Right renal pelvis (tissue), 4 donors: ENCODE measurements around the gene RAD54L2. TPM values are rescaled to one million over a fixed set of nuclear protein-coding genes. Genes with fewer than 3 reads are reported as not detected.
"Not testable (repeated sequence)": the region's sequence is repeated elsewhere in the genome, so short reads cannot be mapped to it uniquely, and the experiment has no call there.

Experiments
- DNase-seq, 4 donors: peaks; one replicate each; pipeline ENCODE4 v3.0.0-alpha.2; 2013; ENCODE audit warnings: low read depth in 4 of 4, low spot score in 3 of 4, missing footprints in 1 of 4
- polyA plus RNA-seq, 4 donors: library from polyadenylated mRNA; unstranded; fragments of 120-200 nt; gene quantifications; one replicate each; pipeline ENCODE4 v1.2.1, GENCODE V29; 2013; ENCODE audit not compliant: insufficient read length in 4 of 4

The RAD54L2 gene
- polyA plus RNA-seq, 4 donors, result 13.7 to 15.3 (median 14.6) TPM

- DNase-seq, result peak in 2 of 4 donors; percentile 7 to 12
Observed at GRCh38 chr3:51538115-51538458, 432 bp upstream of the RAD54L2 start.

GRCh38 chr3:51539291-51539941, 897 bp downstream of the RAD54L2 start:
- DNase-seq, result peak in 2 of 4 donors; percentile 7

DNA sequence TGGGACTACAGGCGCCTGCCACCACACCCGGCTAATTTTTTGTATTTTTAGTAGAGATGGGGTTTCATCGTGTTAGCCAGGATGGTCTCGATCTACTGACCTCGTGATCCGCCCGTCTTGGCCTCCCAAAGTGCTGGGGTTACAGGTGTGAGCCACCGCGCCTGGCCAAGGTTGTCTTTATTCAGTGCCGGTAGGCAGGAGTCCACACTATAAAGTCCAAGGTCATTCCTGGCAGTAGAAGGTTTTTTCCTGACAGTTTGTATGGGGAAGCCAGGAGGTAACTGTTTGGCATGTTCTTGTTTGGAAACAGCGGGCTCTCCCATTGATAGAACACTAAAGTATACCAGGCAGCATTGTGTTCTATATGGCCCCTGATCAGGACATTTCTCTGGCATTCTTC, 4.1 kb downstream of the RAD54L2 start:
- DNase-seq, result not testable (repeated sequence)

GRCh38 chr3:51544011-51544775, 5.7 kb downstream of the RAD54L2 start:
- no peak for DNase-seq

GRCh38 chr3:51547274-51547673, 8.8 kb downstream of the RAD54L2 start:
- no peak for DNase-seq

DNA sequence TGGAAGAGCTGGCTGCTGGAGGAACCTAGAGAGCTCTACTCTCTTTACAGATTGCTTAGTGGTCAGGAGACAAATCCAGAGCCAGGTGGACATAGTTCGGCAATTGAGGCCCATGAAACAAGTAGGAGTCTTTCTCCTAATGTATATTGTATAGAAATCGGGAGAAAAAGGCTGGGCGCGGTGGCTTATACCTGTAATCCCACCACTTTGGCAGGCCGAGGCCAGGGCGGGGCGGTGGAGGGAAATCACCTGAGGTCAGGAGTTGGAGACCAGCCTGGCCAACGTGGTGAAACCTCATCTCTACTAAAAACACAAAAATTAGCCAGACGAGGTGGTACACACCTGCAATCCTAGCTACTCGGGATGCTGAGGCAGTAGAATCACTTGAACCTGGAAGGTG, 10.8 kb downstream of the RAD54L2 start:
- DNase-seq, result no peak

GRCh38 chr3:51550080-51550819, 11.7 kb downstream of the RAD54L2 start:
- DNase-seq, result no peak

GRCh38 chr3:51557993-51558392, 19.5 kb downstream of the RAD54L2 start:
- no peak for DNase-seq

DNA sequence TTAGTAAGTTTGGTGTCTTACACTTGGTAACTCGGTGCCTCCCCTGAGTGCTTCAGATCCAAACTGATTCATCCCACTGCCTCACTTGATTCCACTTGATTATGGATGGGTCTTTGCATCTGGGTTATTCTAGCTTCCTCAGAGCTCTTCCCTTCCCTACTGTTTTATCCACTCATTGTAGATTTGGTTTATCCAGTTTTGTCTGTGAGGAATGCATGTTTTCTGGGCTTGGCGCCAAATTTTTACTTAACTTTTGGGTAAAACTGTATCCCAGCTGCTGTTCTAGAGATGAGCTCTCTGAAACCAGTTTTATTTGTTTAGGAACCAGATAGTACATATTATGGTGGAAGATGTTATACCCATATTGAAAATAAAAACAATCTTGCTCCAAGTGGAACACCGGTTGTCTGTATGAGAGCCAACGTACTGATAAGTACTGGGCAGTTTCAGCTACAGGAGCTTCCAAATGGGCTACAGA, 20.9 kb downstream of the RAD54L2 start:
- DNase-seq, result peak in 2 of 4 donors; percentile 12 to 38

GRCh38 chr3:51559961-51560360, 21.4 kb downstream of the RAD54L2 start:
- no peak for DNase-seq

GRCh38 chr3:51562403-51562802, 23.9 kb downstream of the RAD54L2 start:
- DNase-seq, result not testable (repeated sequence)

DNA sequence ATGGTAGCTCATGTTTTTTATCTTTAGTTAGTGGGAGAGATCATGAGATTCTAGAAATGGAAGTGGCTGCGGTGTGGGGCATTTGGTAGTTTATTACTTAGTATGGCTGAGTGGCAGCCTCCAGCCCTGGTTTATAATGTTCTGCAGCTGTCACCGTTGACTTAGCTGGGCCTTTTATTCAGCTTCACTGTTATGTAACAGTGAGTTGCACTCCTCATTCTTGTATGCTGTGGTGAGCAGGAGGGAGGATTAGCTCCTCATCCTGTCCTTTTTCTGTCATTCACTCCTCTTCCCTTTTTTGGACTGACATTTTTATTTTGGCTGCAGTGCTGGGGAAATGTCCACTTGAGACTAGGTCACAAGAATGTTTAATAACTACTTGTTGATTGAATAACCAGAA, 29.5 kb downstream of the RAD54L2 start:
- no peak for DNase-seq

- no peak for DNase-seq
Observed at GRCh38 chr3:51568996-51569395, 30.5 kb downstream of the RAD54L2 start.

DNA sequence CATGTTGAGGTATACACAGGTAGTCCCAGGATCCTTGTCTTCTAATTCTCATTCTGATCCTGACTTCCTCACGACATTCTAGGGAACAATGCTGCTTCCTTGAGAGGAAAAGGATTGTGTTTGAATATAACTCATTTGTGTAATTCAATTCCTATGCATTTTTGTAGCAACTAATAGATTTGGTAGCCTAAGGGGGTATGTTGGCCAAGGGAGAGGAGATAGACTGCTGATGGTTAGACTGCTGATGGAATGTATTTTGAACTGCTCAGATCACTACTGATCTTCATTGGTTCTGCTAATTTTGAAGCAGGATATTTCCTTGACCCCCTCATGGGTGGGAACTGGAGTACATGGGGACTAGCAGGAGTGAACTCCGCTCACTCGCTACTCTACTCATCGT, 39.7 kb downstream of the RAD54L2 start:
- DNase-seq, result no peak

DNA sequence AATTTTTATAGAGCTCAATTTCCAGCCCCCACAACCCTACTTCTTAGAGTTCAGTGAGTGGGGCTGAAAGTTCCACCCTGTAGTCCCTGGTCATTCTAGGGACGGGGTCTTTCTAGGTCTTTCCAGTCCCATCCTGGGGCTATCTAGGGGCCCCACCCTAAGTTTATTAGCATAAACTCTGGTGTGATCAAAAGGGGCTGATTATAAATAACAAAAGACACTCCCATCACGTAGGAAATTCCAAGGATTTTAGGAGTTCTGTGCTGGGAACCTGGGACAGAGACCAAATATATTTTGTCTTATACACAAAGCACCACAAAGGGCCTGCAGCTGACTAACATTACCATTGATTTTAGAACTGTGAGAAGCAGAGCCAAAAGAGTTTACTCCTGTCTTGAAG, 41.9 kb downstream of the RAD54L2 start:
- no peak for DNase-seq

DNA sequence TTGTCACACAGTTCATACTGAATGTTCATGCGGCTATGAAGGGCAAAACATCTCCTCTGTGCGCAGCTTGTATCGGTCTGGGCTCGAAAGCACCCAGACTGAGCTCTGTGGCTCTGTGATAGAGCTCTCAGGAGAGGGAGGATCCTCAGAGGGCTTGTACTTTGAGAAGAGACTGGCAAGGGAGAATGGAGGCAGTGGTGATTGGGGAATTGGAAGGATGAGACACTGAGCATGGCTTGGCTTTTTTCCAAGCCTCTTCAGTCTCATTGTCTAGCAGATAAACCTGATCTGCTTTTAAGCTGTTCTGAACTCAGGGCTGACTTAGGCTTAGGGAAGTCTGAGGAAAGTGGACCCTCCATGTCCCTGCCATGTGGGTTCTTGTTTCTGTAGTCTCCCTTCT, 43.0 kb downstream of the RAD54L2 start:
- no peak for DNase-seq

DNA sequence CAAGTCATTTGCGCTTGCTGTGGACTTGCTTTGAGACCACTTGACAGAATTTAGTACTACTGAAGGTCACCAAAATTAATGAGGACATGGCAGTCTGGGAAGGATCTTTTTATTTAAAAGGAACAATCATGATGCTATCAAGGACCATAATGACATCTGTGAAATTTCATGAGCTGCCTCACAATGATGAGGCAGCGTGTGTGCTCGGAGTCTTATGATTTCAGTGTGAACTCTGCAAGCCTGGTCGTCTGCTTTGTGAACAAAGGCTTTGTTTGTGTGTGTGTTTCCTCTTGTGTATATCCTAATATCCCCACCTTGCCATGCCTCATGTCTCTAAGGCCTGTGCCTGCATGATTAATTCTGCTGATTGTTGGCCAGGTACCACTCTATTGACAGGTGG, 46.7 kb downstream of the RAD54L2 start:
- DNase-seq, result no peak

GRCh38 chr3:51585871-51586270, 47.4 kb downstream of the RAD54L2 start:
- no peak for DNase-seq
